NB4 (cell line): ENCODE data around the gene SEC61A1.

Experiments
- MYC ChIP-seq: IDR thresholded peaks from 2 replicates; pipeline ENCODE4 v1.6.1; 2011; ENCODE audit warnings: low read depth, low read length
- POLR2A ChIP-seq: IDR thresholded peaks from 2 replicates; pipeline ENCODE4 v1.6.1; 2011; ENCODE audit warnings: mild to moderate bottlenecking; ENCODE audit not compliant: insufficient read length; ENCODE audit errors: extremely low read depth
- TF ChIP-seq, protein P1 (sequence below): IDR thresholded peaks from one replicate; pipeline ENCODE4 v1.5.1; 2012; ENCODE audit warnings: low read depth, low read length
- TF ChIP-seq, protein P2 (sequence below): IDR thresholded peaks from 2 replicates; pipeline ENCODE4 v1.6.1; 2011; ENCODE audit warnings: low read depth, low read length

DNA sequence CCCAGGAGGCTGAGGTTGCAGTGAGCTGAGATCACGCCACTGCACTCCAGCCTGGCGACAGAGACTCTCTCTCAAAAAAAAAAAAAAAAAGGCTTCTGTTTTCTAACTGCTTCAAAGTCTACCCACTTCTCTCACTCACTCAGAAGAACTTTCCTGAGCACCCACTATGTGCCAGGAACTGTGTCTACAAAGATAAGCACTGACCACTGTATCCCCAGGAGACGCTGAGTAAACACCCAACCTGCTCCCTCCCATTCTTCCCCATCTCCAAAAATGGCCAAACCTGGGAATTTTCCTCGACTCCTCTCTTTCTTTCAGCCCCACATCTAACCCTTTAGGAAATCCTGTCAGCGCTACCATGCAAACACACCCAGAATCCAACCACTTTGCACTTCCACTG is 58.9 kb downstream of the SEC61A1 start:
- TF ChIP-seq, protein P1, sequence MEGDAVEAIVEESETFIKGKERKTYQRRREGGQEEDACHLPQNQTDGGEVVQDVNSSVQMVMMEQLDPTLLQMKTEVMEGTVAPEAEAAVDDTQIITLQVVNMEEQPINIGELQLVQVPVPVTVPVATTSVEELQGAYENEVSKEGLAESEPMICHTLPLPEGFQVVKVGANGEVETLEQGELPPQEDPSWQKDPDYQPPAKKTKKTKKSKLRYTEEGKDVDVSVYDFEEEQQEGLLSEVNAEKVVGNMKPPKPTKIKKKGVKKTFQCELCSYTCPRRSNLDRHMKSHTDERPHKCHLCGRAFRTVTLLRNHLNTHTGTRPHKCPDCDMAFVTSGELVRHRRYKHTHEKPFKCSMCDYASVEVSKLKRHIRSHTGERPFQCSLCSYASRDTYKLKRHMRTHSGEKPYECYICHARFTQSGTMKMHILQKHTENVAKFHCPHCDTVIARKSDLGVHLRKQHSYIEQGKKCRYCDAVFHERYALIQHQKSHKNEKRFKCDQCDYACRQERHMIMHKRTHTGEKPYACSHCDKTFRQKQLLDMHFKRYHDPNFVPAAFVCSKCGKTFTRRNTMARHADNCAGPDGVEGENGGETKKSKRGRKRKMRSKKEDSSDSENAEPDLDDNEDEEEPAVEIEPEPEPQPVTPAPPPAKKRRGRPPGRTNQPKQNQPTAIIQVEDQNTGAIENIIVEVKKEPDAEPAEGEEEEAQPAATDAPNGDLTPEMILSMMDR: no peak
- TF ChIP-seq POLR2A (no peak), MYC (no peak)
- TF ChIP-seq, protein P2, sequence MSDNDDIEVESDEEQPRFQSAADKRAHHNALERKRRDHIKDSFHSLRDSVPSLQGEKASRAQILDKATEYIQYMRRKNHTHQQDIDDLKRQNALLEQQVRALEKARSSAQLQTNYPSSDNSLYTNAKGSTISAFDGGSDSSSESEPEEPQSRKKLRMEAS: no peak
